HG03378 (cell line): ENCODE results near the gene CHMP5.

Source experiments
- ATAC-seq: cut with Tn5 transposase; IDR thresholded peaks from one replicate; pipeline ENCODE4 v1.9.1; 2021; ENCODE audit warnings: mild to moderate bottlenecking, moderate library complexity; ENCODE audit not compliant: unreplicated experiment

The CHMP5 gene

GRCh38 chr9:33273266-33273971 lies 8.6 kb downstream of the CHMP5 start:
- no peak for ATAC-seq

GRCh38 chr9:33273972-33274328 lies 9.1 kb downstream of the CHMP5 start:
- no peak for ATAC-seq

DNA sequence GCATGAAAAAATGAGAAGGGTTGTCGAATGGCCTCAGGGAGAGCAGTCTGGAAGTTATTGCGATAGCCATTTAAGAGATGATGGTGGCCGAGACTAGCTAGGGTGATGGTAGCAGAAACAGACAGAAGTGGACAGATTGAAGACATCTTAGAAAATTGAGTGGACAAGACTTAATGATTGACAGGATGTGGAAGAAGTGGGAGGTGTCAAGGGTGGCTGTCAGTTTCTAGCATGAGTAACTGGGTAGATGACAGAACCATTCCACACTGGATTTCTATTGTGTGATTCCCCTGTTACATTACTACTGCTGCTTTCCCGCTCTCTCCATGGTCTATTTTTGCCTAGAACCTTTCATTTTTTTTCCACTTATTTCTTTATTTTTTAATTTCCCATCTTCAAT lies 12.6 kb downstream of the CHMP5 start:
- ATAC-seq: no peak

GRCh38 chr9:33285502-33285901 lies 20.7 kb downstream of the CHMP5 start:
- no peak for ATAC-seq

DNA sequence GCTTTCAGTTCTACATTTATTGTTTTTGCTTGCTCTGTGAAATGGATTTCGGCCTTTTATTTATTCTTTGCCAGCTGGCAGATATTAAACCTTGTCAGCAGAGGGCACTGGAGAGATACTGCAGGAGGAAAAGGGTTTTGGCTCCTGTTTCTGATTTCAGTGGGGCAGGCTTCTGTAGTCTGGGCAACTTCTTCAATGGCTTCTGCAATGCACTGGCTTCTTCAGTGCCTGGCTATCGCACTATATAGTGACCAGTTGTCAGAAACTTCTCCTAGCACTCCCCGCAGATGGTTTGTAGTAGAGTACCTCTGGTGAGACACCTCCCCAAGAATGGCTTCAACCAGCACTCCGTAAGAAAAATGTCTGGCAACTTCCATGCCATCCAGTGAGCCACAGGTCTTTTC lies 22.2 kb downstream of the CHMP5 start:
- ATAC-seq: no peak

- no peak for ATAC-seq
Measured at GRCh38 chr9:33288235-33288634, 23.4 kb downstream of the CHMP5 start.

GRCh38 chr9:33288828-33289483 lies 24.1 kb downstream of the CHMP5 start:
- no peak for ATAC-seq

DNA sequence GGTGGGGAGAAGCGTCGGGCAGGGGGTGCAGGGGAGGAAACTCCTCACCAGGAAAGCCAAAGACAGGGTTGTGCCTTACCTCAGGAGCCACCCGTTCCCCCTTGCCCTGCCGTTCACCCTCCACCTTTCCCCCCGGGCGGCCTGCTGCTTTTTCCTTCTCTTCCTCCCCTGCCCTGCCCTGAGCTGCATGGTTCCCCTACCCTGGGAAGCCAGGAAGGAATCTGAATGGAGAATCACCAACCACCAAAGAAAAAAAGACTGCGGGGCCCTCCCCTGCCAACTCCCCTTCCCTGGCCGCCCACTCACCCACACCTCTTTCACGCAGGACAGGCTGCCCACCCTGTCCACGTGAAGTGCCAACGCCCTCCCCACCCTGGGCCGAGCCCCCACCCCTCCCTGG lies 24.6 kb downstream of the CHMP5 start:
- no peak for ATAC-seq

- ATAC-seq: no peak
Measured at GRCh38 chr9:33289936-33290246, 25.0 kb downstream of the CHMP5 start.

- ATAC-seq: peak; percentile 81
Measured at GRCh38 chr9:33290247-33291030, 25.6 kb downstream of the CHMP5 start, which contains the start of gene NFX1. Gene NFX1, plus strand, starts transcription at chr9:33290516. Its CDS starts 57 bp downstream, at chr9:33290573.

- ATAC-seq: no peak
Measured at GRCh38 chr9:33291031-33291397, 26.2 kb downstream of the CHMP5 start.

- ATAC-seq: no peak
Measured at GRCh38 chr9:33291901-33292300, 27.1 kb downstream of the CHMP5 start.

- no peak for ATAC-seq
Measured at GRCh38 chr9:33293782-33294181, 28.9 kb downstream of the CHMP5 start.

GRCh38 chr9:33294670-33295432 lies 30.0 kb downstream of the CHMP5 start:
- no peak for ATAC-seq

DNA sequence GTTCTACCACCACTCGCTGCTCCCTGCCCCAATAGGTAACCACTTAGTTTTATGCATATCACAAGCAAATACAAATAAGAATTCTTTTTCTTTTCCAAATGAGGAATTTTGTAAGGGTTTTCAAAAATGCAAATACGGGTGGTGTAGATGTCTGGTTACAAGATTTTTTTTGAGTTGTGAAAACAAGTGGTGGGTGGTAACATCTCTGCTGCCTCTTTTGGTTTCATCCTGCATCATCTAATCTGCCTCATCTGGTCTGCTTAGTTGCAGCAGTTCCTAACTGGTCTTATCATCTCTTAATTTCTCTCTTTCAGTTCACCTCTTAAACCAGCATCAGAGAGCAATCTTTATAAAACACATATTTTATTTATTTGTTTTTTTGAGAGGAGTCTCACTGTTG lies 30.7 kb downstream of the CHMP5 start:
- peak; percentile 37 for ATAC-seq

DNA sequence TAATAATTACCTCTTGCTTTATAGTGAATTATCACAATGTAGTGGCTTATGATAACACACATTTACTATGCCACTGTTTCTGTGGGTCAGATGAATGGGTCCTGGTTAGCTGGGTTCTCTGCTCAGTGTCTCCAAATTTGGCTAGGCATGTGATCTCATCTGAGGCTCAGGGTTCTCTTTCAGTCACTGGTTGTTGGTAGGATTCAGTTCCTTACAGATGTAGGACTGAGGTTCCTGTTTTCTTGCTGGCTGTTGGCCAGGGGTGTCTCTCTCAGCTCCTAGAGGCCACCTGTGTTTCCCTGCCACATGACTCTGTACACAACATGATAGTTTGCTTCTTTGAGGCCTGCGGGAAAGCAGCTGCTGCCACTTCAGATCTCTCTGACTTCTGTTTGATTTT lies 32.6 kb downstream of the CHMP5 start:
- ATAC-seq: peak; percentile 91

DNA sequence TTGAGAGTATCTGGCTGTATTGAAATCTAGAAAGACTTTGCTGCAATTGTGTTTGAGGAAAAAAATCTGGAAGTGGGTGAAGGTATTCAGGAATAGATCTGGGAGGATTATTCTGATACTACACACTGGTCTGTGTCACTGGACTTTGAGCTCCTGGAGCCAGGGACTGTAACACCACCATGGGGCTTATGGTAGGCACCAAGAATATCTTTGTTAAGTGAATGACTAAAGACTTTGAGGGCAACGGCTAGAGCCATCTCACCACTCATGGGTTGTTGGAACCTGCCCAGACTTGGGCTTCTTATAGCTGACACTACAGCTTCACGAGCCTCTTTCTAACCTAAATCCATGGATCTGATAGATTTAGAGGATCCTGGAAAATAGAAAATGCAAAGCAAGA lies 35.7 kb downstream of the CHMP5 start:
- ATAC-seq: no peak

DNA sequence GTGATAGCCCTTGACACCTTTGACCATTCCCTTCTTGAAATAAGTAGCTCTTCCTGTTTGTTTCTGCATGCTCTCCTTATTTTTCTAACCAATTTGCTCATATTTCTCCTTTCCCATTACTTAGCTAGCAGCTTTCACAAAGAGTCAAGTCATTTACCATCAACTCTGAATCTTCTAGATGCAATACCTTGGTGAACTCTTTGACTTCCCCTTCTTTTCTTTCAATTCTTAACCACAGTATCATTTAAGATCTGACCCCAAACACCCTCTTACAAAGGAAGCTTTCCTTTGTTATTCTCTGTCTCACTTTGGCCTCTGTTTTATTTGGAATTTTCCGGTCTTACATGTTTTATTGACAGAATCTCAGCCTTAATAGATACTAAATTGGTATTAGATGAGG lies 39.5 kb downstream of the CHMP5 start:
- no peak for ATAC-seq

DNA sequence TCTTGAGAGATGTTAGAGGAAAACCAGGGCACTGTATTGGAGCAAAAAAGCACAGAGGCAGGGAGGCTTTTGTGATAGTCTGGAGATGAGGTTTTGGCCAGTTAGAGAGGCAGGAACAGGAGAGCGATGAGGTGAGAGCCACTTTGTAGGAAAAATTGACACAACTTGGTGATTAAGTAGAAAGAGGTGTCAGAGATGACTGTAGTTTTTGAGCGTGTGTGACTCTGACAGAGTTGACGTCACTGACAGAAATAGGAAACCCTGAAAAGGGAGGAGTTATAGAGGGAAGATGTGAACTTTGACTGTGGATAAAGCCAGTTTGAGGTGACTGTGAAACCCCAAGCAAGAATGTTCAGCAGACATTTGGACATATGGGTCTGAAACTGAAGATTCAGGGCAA lies 41.2 kb downstream of the CHMP5 start:
- no peak for ATAC-seq

GRCh38 chr9:33307067-33307466 lies 42.2 kb downstream of the CHMP5 start:
- ATAC-seq: no peak

GRCh38 chr9:33309903-33310302 lies 45.1 kb downstream of the CHMP5 start:
- ATAC-seq: no peak
